K562 (cell line): ENCODE data around the gene SORCS1. TPM values are rescaled to one million over a fixed set of nuclear protein-coding genes. Genes with fewer than 3 reads are reported as not detected.

Experiments
- COPS2 ChIP-seq: fragments of 450-650 bp; conservative IDR thresholded peaks from 2 replicates; pipeline ENCODE4 v1.6.1; 2016; ENCODE audit warnings: mild to moderate bottlenecking, moderate library complexity
- MCM2 ChIP-seq: fragments of 450-650 bp; IDR thresholded peaks from 2 replicates; pipeline ENCODE4 v1.6.1; 2017; ENCODE audit warnings: low read depth, mild to moderate bottlenecking
- MTA2 ChIP-seq: fragments of 450-650 bp; IDR thresholded peaks from 2 replicates; pipeline ENCODE4 v1.6.1; 2016; ENCODE audit warnings: low read depth
- MTA3 ChIP-seq: fragments of 450-650 bp; formaldehyde crosslinking; IDR thresholded peaks from 2 replicates; pipeline ENCODE4 v1.6.1; 2017; ENCODE audit warnings: mild to moderate bottlenecking, borderline replicate concordance
- NCOA1 ChIP-seq: fragments of 450-650 bp; IDR thresholded peaks from 2 replicates; pipeline ENCODE4 v1.6.1; 2016; ENCODE audit warnings: low read depth
- NUFIP1 ChIP-seq: fragments of 450-650 bp; IDR thresholded peaks from 2 replicates; pipeline ENCODE4 v1.6.1; 2018; ENCODE audit not compliant: partially characterized antibody
- PHF8 ChIP-seq: fragments of 200-600 bp; sonication (generic); IDR thresholded peaks from 2 replicates; pipeline ENCODE4 v1.6.1; 2012; ENCODE audit warnings: mixed run types, mild to moderate bottlenecking, inconsistent platforms, low read length, moderate library complexity, borderline replicate concordance
- PHTF2 ChIP-seq: fragments of 250-450 bp; sonication (Bioruptor Pico); IDR thresholded peaks from 2 replicates; pipeline ENCODE4 v1.5.0; 2021; ENCODE audit warnings: mild to moderate bottlenecking
- RAD51 ChIP-seq: fragments of 450-650 bp; IDR thresholded peaks from 2 replicates; pipeline ENCODE4 v1.7.1; 2016; ENCODE audit warnings: low read depth, mild to moderate bottlenecking, borderline replicate concordance
- RBM17 ChIP-seq: fragments of 200-400 bp; formaldehyde crosslinking; IDR thresholded peaks from 2 replicates; pipeline ENCODE4 v1.6.1; 2017; ENCODE audit warnings: low read depth, mild to moderate bottlenecking, low read length, borderline replicate concordance
- RBM25 ChIP-seq: fragments of 200-400 bp; formaldehyde crosslinking; IDR thresholded peaks from 2 replicates; pipeline ENCODE4 v1.6.1; 2018; ENCODE audit warnings: low read length, low read depth, moderate library complexity; ENCODE audit not compliant: severe bottlenecking
- RHOXF2B ChIP-seq: fragments of 250-450 bp; sonication (Bioruptor Pico); conservative IDR thresholded peaks from 2 replicates; pipeline ENCODE4 v1.5.1; 2021
- SMARCE1 ChIP-seq: fragments of 450-650 bp; IDR thresholded peaks from 2 replicates; pipeline ENCODE4 v1.7.1; 2016; ENCODE audit warnings: mild to moderate bottlenecking
- TCF3 ChIP-seq: sonication (generic); formaldehyde crosslinking; IDR thresholded peaks from 2 replicates; pipeline ENCODE4 v1.4.0; 2020; ENCODE audit warnings: mild to moderate bottlenecking, missing genetic modification reagents
- XRCC3 ChIP-seq: fragments of 450-650 bp; IDR thresholded peaks from 2 replicates; pipeline ENCODE4 v1.6.1; 2017; ENCODE audit warnings: mild to moderate bottlenecking, moderate library complexity
- ZNF347 ChIP-seq: fragments of 450-650 bp; formaldehyde crosslinking; IDR thresholded peaks from 2 replicates; pipeline ENCODE4 v1.4.0; 2020; ENCODE audit warnings: low read depth, mild to moderate bottlenecking, moderate library complexity
- ZNF408 ChIP-seq: fragments of 250-450 bp; sonication (Bioruptor Pico); IDR thresholded peaks from 2 replicates; pipeline ENCODE4 v1.4.0; 2020; ENCODE audit warnings: low read depth, mild to moderate bottlenecking, moderate library complexity
- ZNF584 ChIP-seq: fragments of 200-800 bp; sonication (Bioruptor generic); IDR thresholded peaks from 2 replicates; pipeline ENCODE4 v1.6.1; 2016; ENCODE audit warnings: low read depth, mild to moderate bottlenecking, missing genetic modification characterization, missing compliant biosample characterization
- ZNF77 ChIP-seq: fragments of 250-450 bp; sonication (Bioruptor Pico); IDR thresholded peaks from 2 replicates; pipeline ENCODE4 v1.5.0; 2020
- polyA plus RNA-seq, 8 experiments: library from polyadenylated mRNA; depleted of rRNA in 4 of 8; stranded (reverse) in 5 of 8; unstranded in 3 of 8; fragments of >200 nt; fragmentation: Nextera tagmentation in 2 of 8; fragmentation: Illumina TruSeq in 1 of 8; extraction: Ambion mirVana in 2 of 8; extraction: Trizol in 1 of 8; gene quantifications; 2 replicates each; pipeline versions ENCODE4 v1.2.1 to v1.2.3, GENCODE V29; 2011 to 2014; ENCODE audit warnings: inconsistent platforms in 1 of 8, missing spikeins in 1 of 8
- total RNA-seq, 7 experiments: library from RNA; depleted of rRNA in 6 of 7; stranded (reverse); fragments of >200 nt in 6 of 7; fragmentation: Illumina TruSeq in 2 of 7; extraction: Trizol in 2 of 7; gene quantifications; 2 replicates each; pipeline versions ENCODE4 v1.2.1 to v1.2.3, GENCODE V29; 2011 to 2021; ENCODE audit warnings: low replicate concordance in 1 of 7
- TF ChIP-seq, protein P1 (sequence below): fragments of 450-650 bp; formaldehyde crosslinking; conservative IDR thresholded peaks from 2 replicates; pipeline ENCODE4 v1.4.0; 2022; ENCODE audit warnings: mild to moderate bottlenecking, missing genetic modification characterization
- TF ChIP-seq, protein P2 (sequence below): fragments of 250-450 bp; sonication (Bioruptor Pico); IDR thresholded peaks from 2 replicates; pipeline ENCODE4 v1.8.0; 2021; ENCODE audit warnings: moderate library complexity, mild to moderate bottlenecking, inconsistent platforms
- TF ChIP-seq, protein P3 (sequence below): fragments of 250-450 bp; sonication (Bioruptor Pico); IDR thresholded peaks from 2 replicates; pipeline ENCODE4 v1.8.0; 2022; ENCODE audit warnings: moderate library complexity, mild to moderate bottlenecking, inconsistent platforms
- TF ChIP-seq, protein P4 (sequence below): fragments of 450-650 bp; formaldehyde crosslinking; IDR thresholded peaks from 2 replicates; pipeline ENCODE4 v1.4.0; 2022; ENCODE audit warnings: missing genetic modification characterization
- TF ChIP-seq, protein P5 (sequence below): fragments of 250-450 bp; sonication (Bioruptor Pico); IDR thresholded peaks from 2 replicates; pipeline ENCODE4 v1.8.0; 2022; ENCODE audit warnings: moderate library complexity, mild to moderate bottlenecking, inconsistent platforms

SORCS1 gene
- total and polyA plus RNA-seq, 9 of the 15 experiments (the other 6 are each of a cell fraction or from before 2014, with no cell fraction given), result 1.5 to 3.9 (median 2.7) TPM

DNA sequence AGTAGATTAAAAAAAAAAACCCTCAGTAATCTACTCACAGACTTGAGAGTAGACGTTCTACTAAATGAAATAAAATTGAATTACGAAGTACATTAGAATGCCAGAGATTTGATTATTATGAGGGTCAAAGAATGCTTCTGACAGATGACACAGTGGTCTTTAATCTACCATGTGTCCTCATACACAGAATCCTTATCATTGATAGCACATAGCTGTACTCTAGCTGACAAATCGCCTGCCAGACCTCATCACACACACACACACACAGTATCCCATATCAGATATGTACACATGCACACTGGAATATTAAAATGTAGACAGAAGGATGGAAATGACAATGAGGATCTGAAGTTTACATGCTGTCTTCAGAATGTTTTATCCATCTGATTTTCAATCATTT, 104.6 kb downstream of the SORCS1 start (continued):
- TF ChIP-seq, protein P1, sequence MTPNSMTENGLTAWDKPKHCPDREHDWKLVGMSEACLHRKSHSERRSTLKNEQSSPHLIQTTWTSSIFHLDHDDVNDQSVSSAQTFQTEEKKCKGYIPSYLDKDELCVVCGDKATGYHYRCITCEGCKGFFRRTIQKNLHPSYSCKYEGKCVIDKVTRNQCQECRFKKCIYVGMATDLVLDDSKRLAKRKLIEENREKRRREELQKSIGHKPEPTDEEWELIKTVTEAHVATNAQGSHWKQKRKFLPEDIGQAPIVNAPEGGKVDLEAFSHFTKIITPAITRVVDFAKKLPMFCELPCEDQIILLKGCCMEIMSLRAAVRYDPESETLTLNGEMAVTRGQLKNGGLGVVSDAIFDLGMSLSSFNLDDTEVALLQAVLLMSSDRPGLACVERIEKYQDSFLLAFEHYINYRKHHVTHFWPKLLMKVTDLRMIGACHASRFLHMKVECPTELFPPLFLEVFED, result no peak
- peak; percentile 37; the same call in 1 of the 2 replicates for TF ChIP-seq SMARCE1
- no peak for TF ChIP-seq MTA3
- TF ChIP-seq RAD51, result no peak
- no peak for TF ChIP-seq RHOXF2B (CRISPR knock-in tag)
- TF ChIP-seq NCOA1, result no peak; the same call in 1 of the 2 replicates
- no peak for TF ChIP-seq NUFIP1
- TF ChIP-seq RBM17, result no peak
- TF ChIP-seq ZNF347 (CRISPR knock-in tag), result no peak
- TF ChIP-seq ZNF408 (CRISPR knock-in tag), result no peak
- no peak for TF ChIP-seq ZNF584
- TF ChIP-seq, protein P2, sequence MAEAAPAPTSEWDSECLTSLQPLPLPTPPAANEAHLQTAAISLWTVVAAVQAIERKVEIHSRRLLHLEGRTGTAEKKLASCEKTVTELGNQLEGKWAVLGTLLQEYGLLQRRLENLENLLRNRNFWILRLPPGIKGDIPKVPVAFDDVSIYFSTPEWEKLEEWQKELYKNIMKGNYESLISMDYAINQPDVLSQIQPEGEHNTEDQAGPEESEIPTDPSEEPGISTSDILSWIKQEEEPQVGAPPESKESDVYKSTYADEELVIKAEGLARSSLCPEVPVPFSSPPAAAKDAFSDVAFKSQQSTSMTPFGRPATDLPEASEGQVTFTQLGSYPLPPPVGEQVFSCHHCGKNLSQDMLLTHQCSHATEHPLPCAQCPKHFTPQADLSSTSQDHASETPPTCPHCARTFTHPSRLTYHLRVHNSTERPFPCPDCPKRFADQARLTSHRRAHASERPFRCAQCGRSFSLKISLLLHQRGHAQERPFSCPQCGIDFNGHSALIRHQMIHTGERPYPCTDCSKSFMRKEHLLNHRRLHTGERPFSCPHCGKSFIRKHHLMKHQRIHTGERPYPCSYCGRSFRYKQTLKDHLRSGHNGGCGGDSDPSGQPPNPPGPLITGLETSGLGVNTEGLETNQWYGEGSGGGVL (CRISPR knock-in tag), result no peak
- TF ChIP-seq MCM2, result no peak
- TF ChIP-seq, protein P3, sequence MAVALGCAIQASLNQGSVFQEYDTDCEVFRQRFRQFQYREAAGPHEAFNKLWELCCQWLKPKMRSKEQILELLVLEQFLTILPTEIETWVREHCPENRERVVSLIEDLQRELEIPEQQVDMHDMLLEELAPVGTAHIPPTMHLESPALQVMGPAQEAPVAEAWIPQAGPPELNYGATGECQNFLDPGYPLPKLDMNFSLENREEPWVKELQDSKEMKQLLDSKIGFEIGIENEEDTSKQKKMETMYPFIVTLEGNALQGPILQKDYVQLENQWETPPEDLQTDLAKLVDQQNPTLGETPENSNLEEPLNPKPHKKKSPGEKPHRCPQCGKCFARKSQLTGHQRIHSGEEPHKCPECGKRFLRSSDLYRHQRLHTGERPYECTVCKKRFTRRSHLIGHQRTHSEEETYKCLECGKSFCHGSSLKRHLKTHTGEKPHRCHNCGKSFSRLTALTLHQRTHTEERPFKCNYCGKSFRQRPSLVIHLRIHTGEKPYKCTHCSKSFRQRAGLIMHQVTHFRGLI, result no peak
- TF ChIP-seq XRCC3, result no peak
- TF ChIP-seq, protein P4, sequence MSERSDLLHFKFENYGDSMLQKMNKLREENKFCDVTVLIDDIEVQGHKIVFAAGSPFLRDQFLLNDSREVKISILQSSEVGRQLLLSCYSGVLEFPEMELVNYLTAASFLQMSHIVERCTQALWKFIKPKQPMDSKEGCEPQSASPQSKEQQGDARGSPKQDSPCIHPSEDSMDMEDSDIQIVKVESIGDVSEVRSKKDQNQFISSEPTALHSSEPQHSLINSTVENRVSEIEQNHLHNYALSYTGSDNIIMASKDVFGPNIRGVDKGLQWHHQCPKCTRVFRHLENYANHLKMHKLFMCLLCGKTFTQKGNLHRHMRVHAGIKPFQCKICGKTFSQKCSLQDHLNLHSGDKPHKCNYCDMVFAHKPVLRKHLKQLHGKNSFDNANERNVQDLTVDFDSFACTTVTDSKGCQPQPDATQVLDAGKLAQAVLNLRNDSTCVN (CRISPR knock-in tag), result no peak
- TF ChIP-seq ZNF77 (CRISPR knock-in tag), result no peak
- peak; percentile 66 for TF ChIP-seq MTA2
- no peak for TF ChIP-seq RBM25
- TF ChIP-seq, protein P5, sequence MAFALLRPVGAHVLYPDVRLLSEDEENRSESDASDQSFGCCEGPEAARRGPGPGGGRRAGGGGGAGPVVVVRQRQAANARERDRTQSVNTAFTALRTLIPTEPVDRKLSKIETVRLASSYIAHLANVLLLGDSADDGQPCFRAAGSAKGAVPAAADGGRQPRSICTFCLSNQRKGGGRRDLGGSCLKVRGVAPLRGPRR (CRISPR knock-in tag), result no peak
- TF ChIP-seq TCF3 (CRISPR knock-in tag), result peak; percentile 66
- no peak for TF ChIP-seq PHF8
- no peak for TF ChIP-seq COPS2
- no peak for TF ChIP-seq PHTF2 (CRISPR knock-in tag)
